GM18508 (cell line): Measurements from ENCODE around the gene ELK1.

Experiments used
- ATAC-seq: cut with Tn5 transposase; IDR thresholded peaks from one replicate; pipeline ENCODE4 v1.9.1; 2021; ENCODE audit warnings: moderate number of reproducible peaks; ENCODE audit not compliant: insufficient read depth, unreplicated experiment

ELK1 gene

DNA sequence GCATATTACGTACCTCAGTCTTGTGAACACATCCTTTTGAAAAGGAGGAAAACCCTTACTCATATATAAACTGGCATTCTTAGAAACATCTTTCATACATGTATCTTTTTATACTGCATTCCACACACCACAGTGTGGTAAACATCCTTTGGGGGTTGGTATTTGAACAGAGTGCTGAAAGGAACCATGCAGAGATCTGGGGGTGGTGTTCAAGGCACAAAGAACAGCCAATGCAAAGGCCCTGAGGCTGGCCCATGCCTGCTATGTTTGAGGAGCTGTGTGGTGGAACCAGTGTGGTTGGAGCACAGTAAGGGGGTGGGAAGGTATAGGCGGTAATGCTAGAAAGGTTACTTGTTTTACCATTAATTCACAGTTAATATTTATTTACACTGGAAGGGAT, 2.0 kb downstream of the ELK1 start:
- no peak for ATAC-seq

DNA sequence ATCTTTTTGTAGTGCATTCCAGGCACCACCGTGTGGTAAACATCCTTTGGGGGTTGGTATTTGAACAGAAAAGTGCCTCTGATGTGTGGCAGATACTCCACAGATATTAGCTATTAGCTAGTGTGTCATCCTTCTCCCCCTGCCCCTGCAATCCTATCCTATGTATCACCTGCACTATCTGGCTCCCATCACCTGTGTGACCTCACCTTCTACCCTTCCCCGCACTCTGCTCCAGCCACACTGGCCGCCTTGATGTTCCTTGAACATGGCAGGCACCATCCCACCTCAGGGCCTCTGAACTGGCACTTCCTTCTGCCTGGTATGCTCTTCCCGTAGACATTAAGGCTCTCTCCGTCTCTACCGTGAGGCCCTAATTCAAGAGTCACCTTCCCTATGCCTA, 3.7 kb downstream of the ELK1 start:
- ATAC-seq, result no peak

DNA sequence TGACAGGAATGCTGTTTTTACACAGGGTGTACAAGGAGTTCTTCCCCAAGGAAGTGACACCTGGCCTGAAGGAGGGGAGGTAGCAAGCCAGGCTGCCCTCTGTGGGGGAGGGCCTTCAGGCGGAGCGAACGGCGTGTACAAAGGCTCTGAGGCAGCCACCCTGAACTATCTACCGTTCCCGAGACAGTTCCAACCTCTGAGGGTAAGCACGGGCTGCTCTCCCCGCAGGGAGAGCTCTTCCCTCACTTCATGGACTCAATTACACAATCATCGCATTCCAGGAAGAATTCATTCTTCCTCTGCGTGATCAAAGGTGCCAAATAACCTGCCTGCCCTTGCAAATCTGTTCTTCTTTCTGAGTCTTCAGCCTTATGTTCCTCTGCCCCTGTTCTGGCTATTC, 4.8 kb downstream of the ELK1 start:
- no peak for ATAC-seq

DNA sequence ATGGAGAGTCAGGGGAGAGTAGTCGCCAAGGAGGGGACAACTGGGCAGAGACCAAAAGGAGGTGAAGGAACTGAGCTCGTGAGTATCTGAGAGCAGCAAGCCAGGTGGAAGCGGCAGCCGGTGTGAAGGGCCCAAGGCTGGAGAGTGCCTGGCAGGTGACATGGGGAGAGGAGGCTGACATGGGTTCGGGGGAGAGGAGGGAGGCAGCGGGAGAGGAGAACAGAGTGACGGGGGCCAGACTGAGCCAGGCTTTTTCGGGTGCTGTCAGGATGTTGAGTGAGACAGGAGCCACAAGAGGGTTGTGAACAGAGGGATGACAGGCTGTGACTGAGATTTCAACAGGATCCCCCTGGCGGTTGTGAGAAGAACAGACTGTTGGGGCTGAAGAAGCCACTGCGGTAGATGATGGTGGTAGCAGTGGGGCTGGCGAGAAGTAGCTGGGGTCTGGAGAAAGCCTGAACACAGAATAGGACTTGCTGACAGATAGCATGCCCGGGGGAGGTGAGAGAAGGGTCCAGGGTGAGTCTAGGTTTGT, 5.7 kb downstream of the ELK1 start:
- ATAC-seq, result no peak

DNA sequence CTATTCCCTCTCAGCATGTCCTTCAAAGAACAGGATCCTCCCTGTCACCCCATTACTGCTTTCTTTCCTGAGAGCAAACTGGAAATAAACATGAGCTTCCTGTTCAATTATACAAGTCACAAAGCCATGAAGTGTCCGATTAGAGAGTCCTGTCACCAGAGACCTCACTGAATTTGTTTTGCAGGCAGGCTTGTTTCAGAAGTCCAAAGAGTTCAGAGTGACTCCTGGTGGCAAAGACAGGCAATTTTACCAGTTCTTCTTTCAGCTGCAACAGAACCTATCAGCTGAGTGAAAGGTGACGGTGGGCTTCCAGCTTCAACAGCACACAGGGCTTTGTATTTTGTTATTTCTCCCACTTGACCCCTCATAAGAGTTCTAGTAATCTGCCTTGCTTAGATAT, 6.4 kb downstream of the ELK1 start:
- no peak for ATAC-seq

DNA sequence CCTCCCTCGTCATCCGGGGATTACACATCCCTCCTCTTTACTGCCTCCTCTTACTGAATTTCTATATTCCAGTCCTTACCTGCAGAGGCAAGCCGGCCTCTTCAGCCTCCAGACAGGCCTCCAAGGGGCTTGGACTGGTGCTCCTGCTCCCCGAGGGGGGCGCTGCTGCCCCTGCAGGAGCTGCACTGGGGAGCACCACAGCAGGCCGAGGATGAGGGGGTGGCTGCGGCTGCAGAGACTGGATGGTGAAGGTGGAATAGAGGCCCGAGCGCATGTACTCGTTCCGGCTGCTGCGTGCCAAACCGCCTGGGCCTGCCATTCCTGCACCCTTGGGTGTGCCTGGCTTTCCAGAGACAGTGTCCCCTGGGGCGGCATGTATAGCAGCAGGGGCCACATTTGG, 11.5 kb downstream of the ELK1 start:
- ATAC-seq, result no peak

DNA sequence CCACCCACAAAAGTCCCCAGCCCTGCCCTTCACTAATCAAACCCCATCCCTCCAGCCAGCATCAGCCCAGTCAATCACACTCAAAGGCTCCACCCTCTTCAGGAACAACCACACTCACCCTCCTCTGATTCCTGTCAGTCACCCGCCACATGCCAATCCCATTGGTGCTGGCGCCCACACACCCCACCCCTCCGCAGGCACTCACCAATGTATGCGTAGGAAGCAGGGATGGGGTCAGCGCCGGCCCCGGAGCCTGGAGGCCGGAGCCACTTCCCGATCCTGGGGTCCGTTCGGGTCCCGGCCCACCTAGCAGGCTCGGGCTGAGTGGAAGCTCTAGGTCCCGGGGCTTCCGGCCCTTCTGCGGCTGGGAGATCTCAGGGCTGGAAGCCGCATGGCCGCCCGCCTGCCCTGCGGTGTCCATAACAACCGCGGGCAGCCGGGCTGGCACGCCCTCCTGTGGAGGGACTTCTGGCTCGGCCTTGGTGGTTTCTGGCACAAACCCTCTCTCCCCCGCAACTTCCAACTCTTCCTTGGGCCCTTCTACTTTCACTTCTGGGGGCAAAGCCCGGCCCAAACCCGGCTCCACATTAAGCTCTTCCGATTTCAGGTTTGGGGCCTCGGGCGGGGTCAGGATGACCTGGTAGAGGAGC, 12.7 kb downstream of the ELK1 start:
- no peak for ATAC-seq

DNA sequence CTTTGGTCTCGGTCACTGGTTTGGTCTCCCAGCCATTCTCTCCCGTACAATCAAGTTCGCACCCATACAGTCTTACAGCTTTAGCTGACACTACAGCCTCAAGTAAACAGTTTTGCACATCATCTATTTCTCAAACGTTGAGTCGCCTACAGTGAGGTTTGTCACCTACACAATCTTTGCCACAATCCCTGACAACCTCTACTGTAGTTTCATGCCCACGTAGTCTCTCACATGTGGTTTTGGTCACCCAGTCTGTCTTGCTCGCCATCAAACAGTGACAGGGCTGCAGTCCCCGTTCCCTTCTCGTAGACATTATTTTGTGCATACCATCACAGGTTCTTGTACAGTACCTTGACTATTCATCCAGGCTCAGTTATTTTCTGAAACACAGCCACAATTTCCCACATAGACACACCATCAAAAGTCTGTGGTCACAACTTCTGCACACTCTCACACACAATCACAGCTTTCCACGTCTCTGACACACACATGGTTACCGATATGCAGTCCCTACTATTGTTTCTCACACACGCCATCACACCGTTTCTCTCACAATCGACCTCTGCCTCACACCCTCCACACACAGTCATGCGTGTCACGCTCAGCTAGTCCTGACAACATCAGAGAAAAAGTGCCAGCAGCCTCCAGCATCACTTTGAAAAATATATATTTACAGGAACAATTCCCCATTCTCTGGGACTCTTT, 15.3 kb downstream of the ELK1 start:
- no peak for ATAC-seq

DNA sequence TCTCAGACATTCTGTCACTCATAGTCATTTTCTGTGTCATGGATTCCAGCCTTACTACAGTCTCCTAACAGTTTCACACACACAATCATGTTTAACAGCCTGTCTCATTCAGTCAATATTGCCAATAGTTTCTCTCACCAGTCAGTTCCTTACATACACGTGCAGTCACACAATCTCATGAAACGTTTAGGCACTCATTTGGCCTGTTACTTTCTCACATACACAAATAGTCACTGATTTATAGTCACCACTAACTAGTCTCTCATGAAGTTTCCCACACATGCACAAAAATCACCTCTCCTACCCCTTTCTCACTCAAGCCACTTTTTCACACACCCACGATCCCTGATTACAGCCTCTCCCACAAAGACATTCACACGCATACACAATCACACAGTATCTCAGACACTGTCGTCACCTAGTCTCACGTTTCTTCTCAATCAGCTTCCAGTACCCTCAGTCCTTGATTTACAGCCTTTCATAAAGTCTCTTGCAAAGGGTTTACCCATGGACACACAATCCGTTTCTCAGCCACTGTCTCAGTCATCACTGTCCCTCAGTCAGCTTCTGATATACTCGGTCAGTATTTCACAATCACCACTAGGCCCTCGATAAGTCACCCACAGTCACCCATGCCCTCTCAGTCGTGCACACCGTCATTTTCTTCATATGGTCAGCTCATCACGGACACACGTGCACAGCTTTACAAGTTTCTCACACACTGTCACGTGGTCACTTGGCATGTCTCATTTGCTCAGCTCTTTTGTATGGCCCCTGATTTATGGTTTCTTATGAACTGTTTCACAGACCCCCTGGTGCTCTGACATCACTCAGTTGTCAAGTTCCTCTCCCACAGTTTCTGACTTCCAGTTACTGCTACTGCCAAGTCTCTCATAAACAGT, 16.4 kb downstream of the ELK1 start:
- ATAC-seq, result no peak

DNA sequence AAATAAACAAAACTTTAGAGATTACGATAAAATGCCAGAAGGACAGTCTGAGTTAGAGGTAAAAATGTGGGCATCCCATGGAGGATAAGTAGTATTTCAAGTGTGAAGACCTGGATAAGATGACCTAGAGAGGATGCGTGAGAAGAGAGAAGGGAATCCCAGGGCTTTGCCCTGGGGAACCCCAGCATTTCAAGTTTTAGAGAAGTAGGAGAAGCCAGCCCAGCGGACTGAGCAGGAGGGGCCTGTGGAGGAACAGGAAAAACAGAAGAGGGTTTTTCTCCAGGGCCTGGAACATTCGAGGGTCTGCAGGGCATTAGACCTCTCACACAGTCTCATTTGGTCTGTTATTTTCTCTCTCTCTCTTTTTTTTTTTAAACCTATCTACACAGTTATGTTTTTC, 17.7 kb downstream of the ELK1 start:
- ATAC-seq, result no peak

DNA sequence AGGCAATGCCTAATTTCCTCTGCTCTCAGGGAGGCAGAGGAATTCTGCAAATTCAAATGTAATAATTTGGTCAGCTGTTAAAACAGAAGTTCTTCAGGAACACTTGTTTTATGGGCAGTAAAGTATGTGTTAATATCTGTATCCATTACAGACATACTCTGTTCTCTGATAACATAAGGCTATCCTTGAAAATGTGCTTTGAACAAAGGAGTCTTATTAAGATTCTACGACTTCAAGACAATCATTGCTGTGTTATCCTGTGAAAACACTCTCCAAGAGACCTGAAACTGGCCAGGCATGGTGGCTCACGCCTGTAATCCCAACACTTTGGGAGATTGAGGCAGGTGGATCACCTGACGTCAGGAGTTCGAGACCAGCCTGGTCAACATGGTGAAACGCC, 18.7 kb downstream of the ELK1 start:
- ATAC-seq, result no peak

DNA sequence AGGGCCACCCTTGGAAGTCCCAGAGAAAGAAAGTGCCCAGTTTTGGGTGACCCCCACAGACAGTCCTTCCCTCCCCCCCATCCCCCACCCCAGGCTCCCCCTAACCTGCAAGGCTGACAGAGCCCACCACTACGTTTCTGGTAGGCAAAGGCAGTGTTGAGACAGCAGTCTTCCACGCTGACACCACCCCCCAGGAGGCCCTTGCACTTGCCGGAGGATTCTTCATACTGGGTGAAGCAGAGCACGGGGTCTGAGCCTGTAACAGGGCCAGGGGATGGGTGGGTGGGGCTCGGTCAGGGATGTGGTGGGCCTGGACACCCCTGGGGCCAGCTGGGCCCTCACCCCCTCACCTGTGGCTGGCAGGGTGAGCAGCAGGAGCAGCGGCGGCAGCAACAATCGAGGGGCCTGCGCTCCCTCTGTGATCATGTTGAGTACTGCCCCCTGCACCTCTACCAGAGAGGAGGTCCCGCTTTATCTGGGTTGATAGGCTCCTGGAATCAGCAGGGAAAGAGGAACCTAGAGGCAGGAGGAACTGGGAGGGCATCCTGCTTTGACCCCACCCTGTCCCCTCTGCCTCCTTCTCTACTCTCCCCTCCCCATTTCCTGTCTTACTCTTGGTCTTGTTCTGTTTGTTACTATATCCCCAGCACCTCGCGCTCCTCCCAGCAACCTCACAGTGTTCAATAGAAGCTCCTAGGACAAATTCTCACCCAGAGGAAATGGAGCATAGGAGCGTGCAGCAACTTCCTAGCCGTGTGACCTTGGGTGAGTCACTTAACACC, 20.8 kb downstream of the ELK1 start, which contains the start of gene CFP:
Gene CFP (minus strand): TSS at position 512 of the 782 bp plus-strand sequence. CDS start 86 bp downstream, at position 426.
- no peak for ATAC-seq

DNA sequence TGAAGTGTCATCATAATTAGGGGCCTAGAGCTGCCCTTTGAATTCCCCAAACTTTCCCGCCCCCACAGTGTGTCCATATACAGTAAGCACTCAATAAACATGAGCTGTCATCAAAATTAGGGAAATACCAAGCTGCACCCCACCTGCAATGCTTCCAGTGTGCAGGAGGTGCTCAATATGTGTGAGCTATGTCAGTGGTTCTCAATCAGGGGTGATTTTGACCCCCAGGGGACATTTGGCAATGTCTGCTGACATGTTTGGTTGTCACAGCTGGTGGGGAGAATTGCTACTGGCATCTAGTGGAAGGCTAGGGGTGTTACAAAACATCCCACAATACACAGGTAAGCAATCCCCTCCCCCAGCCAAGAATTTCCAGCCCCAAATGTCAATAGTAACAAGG, 21.4 kb downstream of the ELK1 start:
- no peak for ATAC-seq

DNA sequence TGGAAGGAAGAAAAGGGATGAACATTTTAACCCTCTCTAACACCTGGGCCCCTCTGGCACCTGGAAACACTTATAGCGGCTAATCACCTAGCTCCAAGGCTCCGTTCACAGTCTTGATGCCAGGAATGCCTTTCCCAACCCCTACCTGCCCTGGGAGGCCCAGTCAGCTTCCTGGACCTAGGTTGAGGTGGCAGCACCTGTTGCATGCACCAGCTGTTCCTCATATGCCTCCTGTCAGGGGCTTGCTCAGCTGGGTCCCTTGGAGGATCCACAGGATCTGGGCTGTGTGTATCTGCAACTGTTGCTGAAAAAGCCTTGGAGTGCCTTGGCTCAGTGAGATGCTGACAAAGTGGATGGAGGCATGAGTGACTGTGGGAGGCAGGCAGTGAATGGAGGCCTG, 25.0 kb downstream of the ELK1 start:
- no peak for ATAC-seq

DNA sequence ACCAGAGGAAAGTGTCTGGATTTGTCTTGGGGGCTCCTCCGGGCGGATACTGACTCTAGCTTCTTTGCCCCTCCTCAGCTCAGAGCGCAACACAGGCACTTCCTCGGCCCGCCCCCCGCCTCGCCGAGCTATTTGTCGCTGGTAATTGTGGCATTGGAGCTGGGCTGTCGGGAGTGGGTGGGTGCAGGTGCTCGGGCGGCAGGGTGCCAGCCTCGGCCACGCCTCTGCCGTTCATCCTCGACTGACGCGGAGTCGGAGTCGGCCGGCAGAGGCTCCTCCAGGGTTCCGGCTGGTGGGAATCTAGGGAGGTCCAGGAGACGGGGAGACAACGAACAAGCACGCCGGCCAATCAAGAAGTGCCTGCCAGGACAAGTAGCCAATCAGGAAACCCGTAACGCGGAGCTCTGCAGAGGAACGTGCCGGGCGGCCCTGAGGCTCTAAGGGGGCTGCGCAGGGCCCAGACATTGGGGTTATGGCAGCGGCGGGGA, 26.8 kb downstream of the ELK1 start:
- ATAC-seq, result no peak

DNA sequence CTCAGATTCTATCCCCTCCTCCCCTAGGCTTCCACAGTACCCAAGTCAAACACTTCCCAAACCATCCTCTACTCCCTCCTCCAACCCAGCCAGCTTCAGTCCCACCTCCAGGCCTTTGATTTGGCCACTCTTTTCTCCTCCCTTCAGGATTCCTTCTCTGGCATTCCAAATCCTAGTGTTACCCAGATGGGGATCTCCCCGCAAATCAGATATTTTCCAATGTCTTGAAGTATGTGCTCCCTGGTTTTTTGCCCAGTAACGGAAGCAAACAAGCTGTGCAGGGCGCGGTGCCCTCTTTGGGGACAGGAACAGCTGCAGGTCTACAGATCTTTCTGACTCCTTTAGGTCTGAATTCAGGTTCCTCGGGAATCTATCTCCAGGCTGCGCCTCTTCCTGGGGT, 28.5 kb downstream of the ELK1 start:
- ATAC-seq, result no peak

DNA sequence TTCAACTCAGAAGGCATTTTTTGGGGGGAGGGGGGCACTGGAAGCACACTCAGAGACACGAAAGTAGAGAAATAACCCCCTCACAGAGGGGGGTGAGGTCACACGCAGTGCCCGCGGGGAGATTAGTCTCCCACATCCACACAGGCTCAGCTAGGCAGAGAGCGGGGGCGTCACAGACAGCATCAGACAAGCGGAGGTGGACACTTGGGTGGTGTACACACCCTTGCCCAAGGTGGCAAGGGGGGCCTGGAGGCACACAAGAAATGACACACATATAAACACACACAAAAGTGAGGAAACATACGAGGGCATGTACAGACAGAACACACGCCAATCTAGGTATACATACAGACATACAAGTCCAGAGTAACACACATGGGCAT, 30.1 kb downstream of the ELK1 start:
- ATAC-seq, result no peak

DNA sequence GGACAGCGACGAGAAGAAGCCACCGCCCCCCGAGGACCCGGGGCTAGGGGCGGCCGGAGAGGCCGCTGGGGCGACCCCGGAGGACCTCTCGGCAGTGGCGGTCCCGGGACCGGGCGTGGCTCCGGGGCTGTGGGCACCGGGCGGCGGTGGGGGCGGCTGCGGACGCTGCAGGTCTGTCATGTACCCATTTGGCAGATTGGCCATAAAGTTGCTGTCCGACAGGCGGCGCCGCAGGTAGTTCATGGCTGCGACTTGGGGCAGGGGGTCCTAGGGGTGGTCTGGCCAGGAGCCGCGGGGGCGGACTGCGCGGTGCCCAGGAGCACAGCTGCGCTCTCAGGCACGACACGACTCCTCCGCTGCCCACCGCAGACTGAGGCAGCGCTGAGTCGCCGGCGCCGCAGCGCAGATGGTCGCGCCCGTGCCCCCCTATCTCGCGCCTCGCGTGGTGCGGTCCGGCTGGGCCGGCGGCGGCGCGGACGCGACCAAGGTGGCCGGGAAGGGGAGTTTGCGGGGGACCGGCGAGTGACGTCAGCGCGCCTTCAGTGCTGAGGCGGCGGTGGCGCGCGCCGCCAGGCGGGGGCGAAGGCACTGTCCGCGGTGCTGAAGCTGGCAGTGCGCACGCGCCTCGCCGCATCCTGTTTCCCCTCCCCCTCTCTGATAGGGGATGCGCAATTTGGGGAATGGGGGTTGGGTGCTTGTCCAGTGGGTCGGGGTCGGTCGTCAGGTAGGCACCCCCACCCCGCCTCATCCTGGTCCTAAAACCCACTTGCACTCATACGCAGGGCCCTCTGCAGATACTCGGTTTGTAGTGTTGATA, 30.7 kb downstream of the ELK1 start, which contains the start of gene SYN1:
Gene SYN1 (minus strand): TSS at position 372 of the 817 bp plus-strand sequence. CDS start 129 bp downstream, at position 243.
- no peak for ATAC-seq

DNA sequence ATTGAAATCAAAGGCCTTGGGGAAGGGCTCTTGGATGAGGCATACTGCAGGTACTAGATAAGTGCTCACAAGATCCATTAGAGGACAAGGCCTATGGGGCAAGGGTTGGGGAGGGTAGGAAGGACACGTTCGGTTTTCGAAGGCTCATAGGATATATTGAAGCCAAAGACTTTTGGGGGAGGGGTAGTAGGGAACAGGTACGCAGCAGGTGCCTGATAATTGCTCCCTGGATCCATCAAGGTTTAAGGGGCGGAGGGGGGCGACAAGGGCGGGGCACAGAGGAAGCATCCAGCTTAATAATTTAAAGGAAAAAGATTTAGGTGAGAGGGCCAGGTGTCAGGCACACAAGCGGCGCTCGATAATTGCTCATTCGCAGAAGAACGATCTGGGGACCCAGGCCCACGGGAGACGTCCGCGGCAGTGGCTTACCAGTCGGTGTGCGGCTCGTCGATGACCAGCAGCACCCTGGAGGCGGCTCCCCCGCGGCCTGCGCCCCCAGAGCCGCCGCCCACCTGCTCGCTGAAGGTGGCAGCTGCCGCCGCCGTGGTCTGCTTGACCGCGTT, 31.4 kb downstream of the ELK1 start:
- no peak for ATAC-seq
